Raji (cell line): ENCODE measurements around the gene CCDC40.

Experiments used
- POLR2A ChIP-seq: IDR thresholded peaks from 2 replicates; pipeline ENCODE4 v1.6.1; 2011; ENCODE audit warnings: low read depth, low read length, control low read depth; ENCODE audit not compliant: insufficient read depth

CCDC40 gene

DNA sequence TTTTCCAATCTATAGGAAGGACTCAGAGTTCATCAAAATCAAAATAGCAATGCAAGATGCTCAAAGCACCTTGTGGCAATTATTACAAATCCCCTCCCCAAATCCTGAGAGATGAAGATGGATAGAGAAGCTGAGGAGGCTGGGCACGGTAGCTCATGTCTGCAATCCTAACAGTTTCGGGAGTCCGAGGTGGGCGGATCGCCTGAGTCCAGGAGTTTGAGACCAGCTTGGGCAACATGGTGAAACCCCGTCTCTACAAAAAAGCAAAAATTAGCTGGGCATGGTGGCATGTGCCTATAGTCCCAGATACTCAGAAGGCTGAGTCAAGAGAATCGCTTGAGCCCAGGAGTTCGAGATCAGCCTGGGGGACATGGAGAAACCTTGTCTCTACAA, 9.4 kb upstream of the CCDC40 start:
- no peak for TF ChIP-seq POLR2A

DNA sequence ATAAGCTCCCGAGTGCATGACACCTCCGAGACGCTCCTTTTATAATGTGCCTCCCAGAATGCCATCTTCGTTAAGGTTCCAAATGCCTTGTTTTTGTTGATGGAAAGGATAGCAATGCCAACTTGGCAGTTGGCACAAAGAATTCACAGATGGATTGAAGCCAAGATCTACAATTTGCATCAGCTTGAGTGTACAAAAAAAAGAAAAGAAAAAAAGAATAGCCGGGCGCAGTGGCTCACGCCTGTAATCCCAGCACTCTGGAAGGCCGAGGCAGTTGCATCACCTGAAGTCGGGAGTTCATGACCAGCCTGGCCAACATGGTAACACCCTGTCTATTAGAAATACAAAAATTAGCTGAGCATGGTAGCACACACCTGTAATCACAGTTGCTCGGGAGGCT, 8.4 kb upstream of the CCDC40 start:
- TF ChIP-seq POLR2A, result no peak

DNA sequence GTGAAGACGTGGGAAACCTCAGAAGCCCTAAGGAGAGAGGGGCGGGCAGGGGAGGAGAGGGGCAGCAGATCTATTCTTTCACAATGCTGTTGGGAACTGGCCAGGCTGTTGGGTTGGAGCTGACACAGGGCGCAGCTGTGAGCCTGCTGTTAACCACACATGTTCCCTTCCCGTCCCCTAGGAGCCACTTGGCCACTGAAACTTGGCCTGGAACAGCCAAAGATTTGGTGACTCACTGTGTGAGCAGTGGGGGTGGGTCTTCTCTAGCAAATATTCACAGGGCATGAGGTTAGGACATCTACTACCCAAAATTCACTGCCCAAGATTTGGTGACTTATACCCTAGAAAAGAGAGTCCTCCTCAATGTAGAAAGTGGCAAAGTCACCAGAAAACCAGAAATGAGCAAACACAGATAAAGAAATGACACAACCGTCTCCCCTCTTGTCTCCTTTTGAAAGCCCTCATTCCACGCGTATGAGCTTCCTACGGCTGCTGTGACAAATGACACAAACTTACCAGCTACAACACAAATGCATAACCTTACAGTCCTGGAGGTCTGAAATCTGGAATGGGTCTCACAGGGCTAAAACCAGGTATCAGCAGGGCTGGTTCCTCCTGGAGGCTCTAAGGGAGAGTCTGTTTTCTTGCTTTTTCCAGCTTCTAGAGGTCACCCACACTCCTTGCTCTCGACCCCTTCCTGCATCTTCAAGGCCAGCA, 7.0 kb upstream of the CCDC40 start:
- no peak for TF ChIP-seq POLR2A

DNA sequence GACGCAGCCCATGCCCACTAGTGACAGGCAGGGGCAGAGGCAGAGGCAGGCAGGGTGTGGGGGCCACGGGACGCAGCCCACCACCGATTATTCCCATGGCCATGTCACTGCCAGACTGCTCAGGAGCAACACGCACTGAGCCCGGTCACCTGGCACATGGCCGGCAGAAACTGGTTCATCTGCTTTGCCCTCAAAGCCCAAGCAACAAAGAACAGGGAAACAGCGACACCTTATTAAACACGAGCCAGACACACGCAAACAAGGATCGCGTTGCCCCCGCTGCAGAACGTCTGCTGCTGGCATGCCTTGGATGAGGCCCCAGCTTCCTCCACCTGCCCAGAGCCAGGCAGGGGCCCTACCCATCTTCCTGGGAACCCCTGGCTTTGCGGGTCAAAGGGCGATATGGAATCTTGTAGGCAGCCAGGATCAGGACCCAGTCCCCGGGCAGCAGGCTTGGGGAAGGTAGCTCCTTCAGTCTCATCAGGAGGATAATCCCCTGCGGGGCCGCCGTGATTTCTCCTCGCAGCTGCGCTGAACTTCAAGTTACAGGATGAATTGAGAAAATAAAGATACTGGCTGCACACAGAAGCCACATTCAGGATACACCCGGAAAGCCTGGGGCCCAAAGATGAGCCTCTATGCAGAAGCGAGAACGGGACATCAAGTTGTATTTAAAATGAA, 5.6 kb upstream of the CCDC40 start:
- no peak for TF ChIP-seq POLR2A

DNA sequence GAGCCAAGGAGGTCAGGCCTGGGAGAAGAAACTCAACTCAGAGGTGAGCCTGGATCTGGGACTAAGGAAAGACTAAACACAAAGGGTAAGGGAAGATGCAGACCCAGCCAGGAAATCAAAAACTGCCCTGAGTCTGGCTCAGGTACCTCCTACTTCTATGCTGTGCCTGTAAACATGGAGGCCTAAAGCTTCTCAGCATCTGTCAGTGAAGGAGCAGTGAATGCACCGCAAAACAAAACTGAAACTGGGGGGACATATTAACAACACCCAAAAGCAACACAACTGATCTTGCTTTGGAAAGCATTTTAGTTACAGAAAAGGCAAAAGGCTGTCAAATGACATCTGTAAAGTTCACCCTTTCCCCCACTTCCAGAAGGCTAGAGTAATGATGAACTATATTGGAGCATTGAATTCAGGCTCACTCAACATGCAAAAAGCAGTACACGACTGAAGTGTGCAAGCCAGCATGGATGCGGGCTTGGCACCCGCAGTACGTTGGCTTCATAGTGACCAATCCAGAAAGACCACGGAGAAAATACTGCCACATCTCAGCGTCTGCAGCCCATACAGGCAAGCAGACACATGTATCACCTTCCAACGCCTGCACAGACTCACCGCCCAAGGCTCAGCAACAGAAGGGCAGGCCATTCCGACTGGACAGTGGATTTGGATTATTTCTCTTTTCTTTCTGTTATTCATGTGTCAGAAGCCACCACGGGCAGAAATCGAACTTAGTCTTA, 4.6 kb upstream of the CCDC40 start:
- no peak for TF ChIP-seq POLR2A

DNA sequence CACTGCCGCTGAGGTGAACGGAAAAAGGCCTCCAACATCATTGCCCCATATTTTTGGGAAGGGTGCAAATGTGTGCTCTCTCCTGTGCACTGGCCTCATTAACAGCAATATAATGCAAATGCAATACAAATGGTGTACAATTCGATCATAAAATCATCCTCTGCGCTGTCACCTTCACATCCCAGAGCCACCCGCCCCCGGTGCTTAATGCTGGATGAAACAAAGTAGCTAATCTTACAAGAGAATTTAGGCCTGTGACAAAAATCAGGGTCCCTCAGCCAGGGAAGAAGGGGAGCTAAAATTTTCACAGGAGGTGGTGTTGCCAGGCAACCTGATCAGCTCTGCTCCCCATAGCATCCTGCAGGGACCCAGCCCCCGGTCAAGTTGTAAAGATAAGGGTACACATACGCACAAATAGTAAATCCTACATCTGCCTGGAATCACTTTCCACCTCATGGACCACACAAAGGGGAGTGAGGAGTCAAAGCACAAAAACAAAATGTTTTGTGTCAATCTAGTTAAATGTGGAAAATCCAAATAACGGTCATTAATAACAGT, 3.7 kb upstream of the CCDC40 start:
- TF ChIP-seq POLR2A, result no peak

DNA sequence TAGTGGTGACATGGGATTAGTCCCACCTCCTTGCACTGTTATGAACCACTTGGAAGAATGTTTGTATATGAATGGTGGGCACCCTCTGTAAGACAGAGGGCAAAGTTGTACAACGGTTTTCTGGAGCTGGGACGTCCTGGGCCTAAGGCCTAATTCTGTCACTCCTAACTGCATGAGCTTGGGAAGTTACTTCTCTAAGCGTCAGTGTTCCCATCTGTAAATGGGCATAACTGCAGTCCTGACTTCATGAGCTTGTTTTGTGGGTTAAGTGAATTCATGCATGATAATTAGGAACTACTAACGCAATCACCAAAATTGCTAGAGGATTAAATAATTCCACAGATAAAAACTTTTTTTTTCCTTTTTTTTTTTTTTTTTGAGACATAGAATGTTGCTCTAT, 2.6 kb upstream of the CCDC40 start:
- TF ChIP-seq POLR2A, result no peak

DNA sequence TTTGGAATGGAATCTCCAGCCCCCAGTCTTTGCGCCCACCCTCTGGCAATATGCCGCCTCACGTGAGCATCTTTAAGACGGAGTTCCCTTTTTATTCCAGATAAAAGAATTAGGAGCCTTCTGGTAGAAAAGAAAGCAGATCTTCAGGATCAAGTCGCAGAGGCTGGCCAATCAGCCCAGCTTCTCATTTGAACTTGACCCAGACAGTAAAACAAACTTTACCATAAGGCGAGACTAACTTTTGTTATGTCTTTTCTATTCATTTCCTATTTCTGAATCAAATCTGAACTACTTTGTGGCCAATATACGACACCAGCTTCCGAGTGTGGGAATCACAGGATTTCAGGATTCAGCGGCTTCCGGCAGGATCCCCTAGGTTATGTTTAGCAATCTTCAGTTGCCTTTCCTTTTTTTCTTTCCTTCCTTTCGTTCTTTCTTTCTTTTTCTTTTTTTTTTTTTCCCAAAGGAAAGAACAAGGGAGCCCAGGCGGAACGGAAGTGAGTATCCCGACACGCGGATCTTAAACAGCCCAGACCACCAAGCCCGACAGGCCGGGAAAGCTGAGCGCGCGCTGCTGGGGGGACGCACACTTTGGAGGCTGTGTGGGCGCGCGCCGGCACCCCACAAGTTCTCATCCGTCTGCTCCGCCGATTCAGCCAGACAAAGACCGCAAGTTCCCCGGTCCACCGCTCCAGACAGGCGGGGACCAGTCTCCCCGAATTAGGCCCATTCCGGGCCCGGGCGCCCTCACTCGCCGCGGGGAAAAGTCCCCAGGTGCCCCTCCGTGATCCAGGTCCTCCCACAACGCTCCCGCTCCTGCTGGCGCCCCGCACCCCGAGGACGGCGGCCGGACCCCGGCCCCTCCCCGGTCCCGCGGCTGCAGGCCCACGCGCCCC, 1.4 kb upstream of the CCDC40 start:
- TF ChIP-seq POLR2A, result no peak

DNA sequence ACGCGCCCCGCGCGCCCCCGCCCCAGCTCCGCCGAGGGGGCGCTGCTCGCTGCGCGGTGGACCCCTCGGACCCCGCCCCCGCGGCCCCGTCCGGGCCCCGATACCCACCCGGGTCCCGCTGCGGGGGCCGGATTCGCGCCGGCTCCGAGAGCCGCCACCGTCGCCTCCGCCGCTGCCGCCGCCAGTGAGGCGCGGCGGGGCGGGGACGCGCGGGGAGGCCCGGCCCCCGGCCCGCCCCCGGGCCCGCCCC, 830 bp upstream of the CCDC40 start, which contains the start of gene TBC1D16:
TBC1D16 (minus strand) TSS at position 186 of the 250 bp plus-strand sequence. CDS start 22,325 bp downstream, outside the sequence.
- no peak for TF ChIP-seq POLR2A

DNA sequence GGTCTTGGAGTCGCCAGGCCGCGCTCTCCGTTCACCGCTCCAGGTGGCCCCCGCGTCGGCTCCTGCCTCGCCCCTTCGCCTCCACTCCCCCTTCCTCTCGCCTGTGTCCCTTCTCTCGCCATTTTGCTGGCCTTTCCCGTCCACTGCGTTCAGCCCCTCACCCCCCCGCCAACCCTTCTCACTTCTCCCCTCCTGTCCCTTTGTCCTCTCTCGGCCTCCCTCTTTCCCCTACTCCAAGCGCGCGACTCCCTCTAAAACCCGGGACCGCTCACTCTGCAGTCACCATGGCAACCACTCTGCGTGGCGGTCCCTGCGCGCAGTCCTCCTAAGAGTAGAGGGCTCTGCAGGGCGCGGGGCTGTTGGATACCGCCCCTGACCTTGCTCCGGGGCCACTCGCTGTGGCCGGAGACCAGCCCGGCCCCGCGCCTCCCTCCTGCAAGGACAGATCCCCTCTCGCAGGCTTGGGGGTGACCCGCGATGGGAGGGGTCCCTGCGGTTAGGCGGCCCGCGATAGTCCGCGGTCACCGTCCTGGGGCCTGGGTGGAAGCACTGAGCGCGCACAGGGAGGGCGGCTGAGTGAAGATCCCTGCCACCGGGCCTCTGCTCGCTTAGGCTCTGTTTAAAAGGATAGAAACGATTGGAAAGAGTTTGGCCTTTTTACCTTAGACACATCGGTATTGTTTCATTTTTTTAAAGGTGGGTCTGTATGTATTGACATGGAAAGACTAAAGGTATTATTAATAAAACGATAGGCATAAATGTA, 454 bp downstream of the CCDC40 start:
- no peak for TF ChIP-seq POLR2A

DNA sequence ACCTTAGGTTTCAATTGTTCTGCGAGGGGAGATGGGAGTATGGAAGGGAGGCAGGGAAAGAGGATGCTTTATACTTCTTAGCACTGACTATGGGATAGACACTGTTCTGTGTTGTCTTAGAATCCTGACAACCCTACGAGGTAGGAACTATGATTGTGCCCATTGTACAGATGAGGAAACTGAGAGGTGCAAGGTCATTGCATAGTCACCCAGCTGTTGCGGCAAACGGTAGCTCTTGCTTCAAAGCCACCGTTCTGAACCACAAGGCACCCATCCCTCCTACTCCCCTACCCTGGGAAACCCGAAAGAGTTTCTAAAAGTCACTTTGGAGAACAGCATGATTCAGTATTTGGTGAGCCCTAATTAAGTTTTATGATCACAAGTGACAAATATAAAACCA, 7.5 kb downstream of the CCDC40 start:
- no peak for TF ChIP-seq POLR2A

DNA sequence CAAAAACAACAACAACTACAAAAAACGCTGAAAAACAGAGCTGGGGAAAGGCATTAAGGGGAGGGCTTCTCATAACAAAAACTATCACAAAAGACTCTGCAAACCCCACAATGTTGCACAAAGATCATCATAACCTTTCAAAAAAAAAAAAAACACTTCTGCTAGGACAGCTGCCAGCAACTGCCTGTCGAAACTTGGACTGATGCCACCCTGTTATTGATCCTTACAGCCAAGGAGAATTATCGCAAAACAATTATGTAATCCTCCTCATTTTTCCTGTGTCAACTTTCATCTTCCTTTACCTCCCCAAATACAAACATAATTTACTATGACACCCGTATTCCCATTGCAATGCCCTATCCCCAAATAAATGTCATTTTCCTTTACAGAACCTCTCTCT, 9.3 kb downstream of the CCDC40 start:
- TF ChIP-seq POLR2A, result no peak

DNA sequence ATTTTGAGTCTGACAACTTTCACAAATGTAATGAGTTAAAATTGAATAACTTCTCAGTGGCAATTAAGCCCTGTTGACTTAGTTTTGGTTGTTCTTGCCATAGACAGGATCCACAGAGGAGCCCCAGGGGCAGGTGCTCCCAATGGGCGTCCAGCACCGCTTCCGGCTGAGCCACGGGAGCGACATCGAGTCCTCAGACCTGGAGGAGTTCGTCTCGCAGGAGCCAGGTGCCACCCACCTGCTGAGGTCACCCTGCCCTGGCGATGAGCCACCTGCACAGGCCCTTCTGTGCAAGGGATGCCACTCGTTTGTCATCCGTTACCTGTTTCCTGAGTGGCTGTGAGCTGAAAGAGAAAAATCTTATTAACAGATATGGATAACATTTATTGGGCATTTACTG, 10.7 kb downstream of the CCDC40 start:
- TF ChIP-seq POLR2A, result no peak

DNA sequence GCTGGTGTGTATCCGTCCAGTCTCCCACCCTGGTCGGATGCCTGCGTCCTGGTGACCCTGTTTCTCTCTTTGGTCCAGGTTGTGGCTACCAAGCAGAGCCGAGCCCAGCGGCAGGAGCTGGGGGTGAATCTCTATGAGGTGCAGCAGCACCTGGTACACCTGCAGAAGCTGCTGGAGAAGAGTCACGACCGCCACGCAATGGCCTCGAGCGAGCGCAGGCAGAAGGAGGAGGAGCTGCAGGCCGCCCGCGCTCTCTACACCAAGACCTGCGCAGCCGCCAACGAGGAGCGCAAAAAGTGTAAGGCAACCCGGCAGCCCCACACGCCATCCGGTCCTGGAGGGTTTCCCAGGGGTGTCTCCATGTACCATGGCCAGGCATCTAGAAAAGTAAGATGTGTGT, 13.5 kb downstream of the CCDC40 start:
- no peak for TF ChIP-seq POLR2A
